Common myeloid progenitor, CD34-positive (primary cell): ENCODE results near the gene GAP43.
A peak's percentile ranks its signal among the peaks of the same experiment; 100 is the strongest.

Experiments used
- CTCF ChIA-PET: fragments of 350-600 bp; sonication (Branson Sonifier 250); formaldehyde crosslinking; loops from one replicate; lab custom pipeline; 2021; ENCODE audit warnings: antibody characterized with exemption; lab: Charles Lee
- POLR2A ChIA-PET: fragments of 350-600 bp; sonication (Branson Sonifier 250); formaldehyde crosslinking; loops from one replicate; lab custom pipeline; 2021; ENCODE audit warnings: antibody characterized with exemption; lab: Charles Lee
- DNase-seq, 3 donors: peaks; one replicate each; pipeline versions ENCODE4 v3.0.0 to v3.0.0-alpha.2; 2013
- H3K27ac ChIP-seq, 2 experiments: 1 replicate in 1 of 2; 2 replicates in 1 of 2; pipeline ENCODE4 v1.7.0; 2013; ENCODE audit warnings: inconsistent platforms in 2 of 2, low read length in 2 of 2, mild to moderate bottlenecking in 2 of 2, low read depth in 1 of 2, moderate library complexity in 1 of 2; ENCODE audit not compliant: severe bottlenecking in 2 of 2, insufficient read depth in 1 of 2, poor library complexity in 1 of 2
- H3K27me3 ChIP-seq, 5 experiments: replicated peaks in 2 of 5; 1 replicate in 3 of 5; 2 replicates in 2 of 5; pipeline versions ENCODE4 v1.6.1 to v1.7.0; 2013; ENCODE audit warnings: low read length in 4 of 5, mild to moderate bottlenecking in 2 of 5, moderate library complexity in 2 of 5, inconsistent platforms in 1 of 5; ENCODE audit not compliant: insufficient read depth in 5 of 5, control insufficient read depth in 4 of 5
- H3K36me3 ChIP-seq, 4 experiments: 1 replicate in 2 of 4; 2 replicates in 2 of 4; pipeline versions ENCODE4 v1.6.1 to v1.7.0; 2013; ENCODE audit warnings: low read length in 3 of 4, control low read depth in 1 of 4, mild to moderate bottlenecking in 1 of 4; ENCODE audit not compliant: control insufficient read depth in 4 of 4, insufficient read depth in 4 of 4
- H3K4me1 ChIP-seq, 4 experiments: 1 replicate in 3 of 4; 2 replicates in 1 of 4; pipeline versions ENCODE4 v1.6.1 to v1.7.1; 2013; ENCODE audit warnings: low read length in 3 of 4, mild to moderate bottlenecking in 3 of 4, control low read depth in 1 of 4, inconsistent platforms in 1 of 4, moderate library complexity in 1 of 4; ENCODE audit not compliant: control insufficient read depth in 4 of 4, insufficient read depth in 4 of 4; ENCODE audit errors: control extremely low read depth in 1 of 4
- H3K4me3 ChIP-seq, 7 experiments: 1 replicate in 4 of 7; 2 replicates in 3 of 7; pipeline versions ENCODE4 v1.5.1 to v1.7.0; 2013; ENCODE audit warnings: mild to moderate bottlenecking in 7 of 7, low read length in 6 of 7, moderate library complexity in 6 of 7, inconsistent platforms in 2 of 7, low read depth in 2 of 7, control low read depth in 1 of 7; ENCODE audit not compliant: insufficient read depth in 4 of 7, control insufficient read depth in 1 of 7; ENCODE audit errors: extremely low read depth in 1 of 7
- H3K9me3 ChIP-seq, 5 experiments: 1 replicate in 4 of 5; 2 replicates in 1 of 5; pipeline versions ENCODE4 v1.6.1 to v1.7.1; 2013; ENCODE audit warnings: low read length in 4 of 5, mild to moderate bottlenecking in 2 of 5, inconsistent platforms in 1 of 5, low read depth in 1 of 5, moderate library complexity in 1 of 5; ENCODE audit not compliant: control insufficient read depth in 4 of 5, insufficient read depth in 2 of 5; ENCODE audit errors: control extremely low read depth in 1 of 5
- WGBS: methylation state at CpG from one replicate; pipeline ENCODE4 v1.1.5; 2013; ENCODE audit not compliant: insufficient coverage; 5-methylcytosine and 5-hydroxymethylcytosine counted together

GAP43 gene

DNA sequence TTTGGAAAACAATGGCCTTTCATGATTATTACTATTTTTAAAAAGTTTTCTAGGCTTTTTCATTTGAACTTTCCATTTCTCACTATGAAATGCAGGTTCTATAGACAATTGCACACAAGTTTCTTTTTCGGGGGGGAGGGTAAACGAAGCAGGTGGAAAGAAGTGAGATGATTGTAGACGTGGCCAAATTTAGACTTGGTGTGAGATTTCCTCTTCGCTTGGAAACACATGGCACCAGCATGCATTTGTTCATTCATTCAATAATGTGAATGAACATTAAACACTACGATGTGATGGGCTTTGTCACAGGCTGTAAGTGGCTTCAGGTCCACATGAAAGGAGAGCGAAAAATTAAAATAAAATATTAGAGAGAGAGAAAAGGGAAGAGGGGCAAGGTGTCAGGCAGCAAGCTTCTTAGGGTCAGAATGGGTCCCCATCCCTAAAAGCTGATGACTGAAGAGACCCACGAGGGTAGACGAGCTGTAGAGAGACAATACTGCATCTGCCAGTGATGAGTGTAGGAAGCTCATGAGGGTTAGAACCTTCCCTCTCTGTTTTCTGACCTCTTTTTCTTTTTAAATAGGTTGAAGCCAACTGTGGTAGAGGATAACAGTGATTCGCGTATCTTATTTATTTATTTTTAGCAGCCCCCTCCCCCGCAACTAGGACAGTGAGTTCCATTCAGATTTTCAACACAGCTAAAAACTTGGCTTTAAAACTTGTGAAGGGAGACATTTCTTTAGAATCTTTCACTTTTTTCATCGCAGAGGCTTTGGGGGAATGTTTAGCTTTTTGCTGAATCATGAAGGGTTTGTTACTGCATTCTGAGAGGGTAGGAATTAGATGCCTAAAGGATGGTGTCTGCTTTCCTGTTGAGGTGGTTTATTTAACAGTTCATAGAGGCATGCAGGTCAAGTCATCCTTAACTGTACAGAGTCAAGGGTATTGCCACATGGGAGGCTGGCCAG lies 36.2 kb downstream of the GAP43 start:
- Histone ChIP-seq H3K4me1 (peaks cover 5 to 14% (median 12%) of the 10 kb centered on the region in 4 experiments), H3K9me3 (no peaks in the 10 kb centered on the region), H3K27me3 (peaks cover 0 to 64% (median 5%) of the 10 kb centered on the region in 5 experiments), H3K27ac (peak overlapping the region in 1 of 2 experiments; percentile 60), H3K4me3 (peak overlapping the region in 5 of 7 experiments; percentile 50 to 90 (median 82)), H3K36me3 (no peaks in the 10 kb centered on the region)
- POLR2A ChIA-PET = no interaction called here
- peak in 1 of 3 donors; percentile 18 for DNase-seq
- CTCF ChIA-PET = interaction anchor here (0.9 kb wide), 1 partner anchor 440 kb away, joined by 3 read pairs; no protein-coding TSS in a partner anchor
- 70% methylated on average over 6 of the region's 12 CpGs for WGBS

GRCh38 chr3:115660646-115661337 lies 37.5 kb downstream of the GAP43 start:
- CTCF ChIA-PET = interaction anchor here (0.6 to 1.3 kb wide), 3 partner anchors 31 to 54 kb away, joined by 3 read pairs; no protein-coding TSS in a partner anchor

DNA sequence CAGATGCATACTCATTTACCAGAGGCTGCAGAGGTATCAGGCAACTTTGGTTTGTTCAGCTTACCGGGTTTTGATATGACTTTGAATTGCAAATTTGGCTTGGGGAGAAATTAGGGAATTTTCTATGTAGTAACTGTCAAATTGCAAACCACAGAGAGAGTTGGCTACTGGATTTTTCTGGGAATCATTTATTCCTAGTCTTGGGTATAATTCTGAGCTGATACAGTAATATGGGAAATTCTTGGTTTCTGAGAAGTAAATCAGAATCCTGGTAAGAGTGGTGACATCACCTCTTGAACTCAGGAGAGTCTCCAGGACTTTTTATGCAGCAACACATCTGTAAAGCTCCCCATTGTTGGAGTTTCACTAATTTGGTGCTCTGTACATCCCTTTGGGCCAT lies 39.0 kb downstream of the GAP43 start:
- peaks cover 0 to 80% (median 5%) of the 10 kb centered on the region in 5 experiments for H3K27me3 ChIP-seq
- no peak for DNase-seq
- H3K36me3 ChIP-seq = no peaks in the 10 kb centered on the region
- peaks cover 5 to 14% (median 12%) of the 10 kb centered on the region in 4 experiments for H3K4me1 ChIP-seq
- ChIA-PET CTCF (no interaction called here), POLR2A (no interaction called here)
- H3K27ac ChIP-seq = no peak overlapping the region
- no peaks in the 10 kb centered on the region for H3K9me3 ChIP-seq
- no peak overlapping the region for H3K4me3 ChIP-seq
- WGBS = no CpG with 5 or more reads among the region's 1 CpG

More at GRCh38 chr3:115660646-115661337, 37.5 kb downstream of the GAP43 start:
- WGBS = 86% methylated on average over 3 of the region's 5 CpGs
- H3K9me3 ChIP-seq = no peaks in the 10 kb centered on the region
- POLR2A ChIA-PET = no interaction called here
- H3K27ac ChIP-seq = no peak overlapping the region
- DNase-seq = no peak
- peaks cover 5 to 14% (median 12%) of the 10 kb centered on the region in 4 experiments for H3K4me1 ChIP-seq
- H3K4me3 ChIP-seq = no peak overlapping the region
- H3K27me3 ChIP-seq = peaks cover 0 to 71% (median 5%) of the 10 kb centered on the region in 5 experiments
- no peaks in the 10 kb centered on the region for H3K36me3 ChIP-seq

DNA sequence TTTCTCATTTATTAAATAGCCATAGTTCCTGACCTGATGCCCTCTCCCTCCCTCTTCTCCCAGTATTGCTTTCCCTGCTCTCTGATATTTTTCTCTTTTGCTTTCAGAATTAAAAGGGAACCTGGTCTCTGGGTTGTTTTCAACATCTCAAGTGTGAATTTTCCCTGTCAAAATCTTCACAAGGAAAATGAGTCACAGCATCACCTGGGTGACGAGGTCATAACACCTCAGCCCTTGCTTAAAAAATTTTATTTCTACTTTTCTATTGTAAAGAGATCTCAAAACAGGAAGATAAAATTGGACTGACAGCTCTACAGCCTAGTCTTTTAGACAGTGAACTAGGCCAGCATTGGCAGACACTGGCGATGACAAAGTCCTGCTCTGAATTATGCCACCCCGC lies 40.1 kb downstream of the GAP43 start:
- DNase-seq = no peak
- Histone ChIP-seq H3K4me1 (peaks cover 0 to 8% (median 5%) of the 10 kb centered on the region in 4 experiments), H3K36me3 (no peaks in the 10 kb centered on the region), H3K27ac (no peak overlapping the region), H3K27me3 (peaks cover 0 to 80% (median 5%) of the 10 kb centered on the region in 5 experiments), H3K9me3 (no peaks in the 10 kb centered on the region), H3K4me3 (no peak overlapping the region)
- CTCF ChIA-PET = no interaction called here
- POLR2A ChIA-PET = no interaction called here
- 100% methylated on average over 2 of the region's 3 CpGs for WGBS

- H3K4me3 ChIP-seq = no peak overlapping the region
- no peak for DNase-seq
- WGBS = 100% methylated on average over 1 of the region's 2 CpGs
- H3K9me3 ChIP-seq = no peaks in the 10 kb centered on the region
- H3K27ac ChIP-seq = no peak overlapping the region
- H3K27me3 ChIP-seq = peaks cover 0 to 55% (median 2%) of the 10 kb centered on the region in 5 experiments
- CTCF ChIA-PET = no interaction called here
- POLR2A ChIA-PET = no interaction called here
- H3K36me3 ChIP-seq = no peaks in the 10 kb centered on the region
- H3K4me1 ChIP-seq = no peaks in the 10 kb centered on the region
These were observed 42.8 kb downstream of the GAP43 start for GRCh38 chr3:115666081-115666480.

- no peaks in the 10 kb centered on the region for H3K4me1 ChIP-seq
- H3K27me3 ChIP-seq = peaks cover 0 to 52% (median 5%) of the 10 kb centered on the region in 5 experiments
- DNase-seq = no peak
- no CpG with 5 or more reads among the region's 4 CpGs for WGBS
- H3K27ac ChIP-seq = no peak overlapping the region
- ChIA-PET CTCF (no interaction called here), POLR2A (no interaction called here)
- H3K9me3 ChIP-seq = no peaks in the 10 kb centered on the region
- H3K36me3 ChIP-seq = no peaks in the 10 kb centered on the region
- H3K4me3 ChIP-seq = no peak overlapping the region
These were observed 43.8 kb downstream of the GAP43 start for GRCh38 chr3:115666920-115667737.
